Activated CD4-positive, CD25-positive, alpha-beta regulatory T cell treated with anti-CD3 and anti-CD28 coated beads, Interleukin-2, amount 50 U/mL, for 24 hours (primary cell): Measurements from ENCODE around the gene GNB3.

Source experiments
- ATAC-seq, 2 donors: fragments of 150-1000 bp; cut with Tn5 transposase; one replicate each; pipeline ENCODE4 v1.10.0; 2021; ENCODE audit warnings: mild to moderate bottlenecking in 1 of 2, moderate library complexity in 1 of 2

The GNB3 gene

DNA sequence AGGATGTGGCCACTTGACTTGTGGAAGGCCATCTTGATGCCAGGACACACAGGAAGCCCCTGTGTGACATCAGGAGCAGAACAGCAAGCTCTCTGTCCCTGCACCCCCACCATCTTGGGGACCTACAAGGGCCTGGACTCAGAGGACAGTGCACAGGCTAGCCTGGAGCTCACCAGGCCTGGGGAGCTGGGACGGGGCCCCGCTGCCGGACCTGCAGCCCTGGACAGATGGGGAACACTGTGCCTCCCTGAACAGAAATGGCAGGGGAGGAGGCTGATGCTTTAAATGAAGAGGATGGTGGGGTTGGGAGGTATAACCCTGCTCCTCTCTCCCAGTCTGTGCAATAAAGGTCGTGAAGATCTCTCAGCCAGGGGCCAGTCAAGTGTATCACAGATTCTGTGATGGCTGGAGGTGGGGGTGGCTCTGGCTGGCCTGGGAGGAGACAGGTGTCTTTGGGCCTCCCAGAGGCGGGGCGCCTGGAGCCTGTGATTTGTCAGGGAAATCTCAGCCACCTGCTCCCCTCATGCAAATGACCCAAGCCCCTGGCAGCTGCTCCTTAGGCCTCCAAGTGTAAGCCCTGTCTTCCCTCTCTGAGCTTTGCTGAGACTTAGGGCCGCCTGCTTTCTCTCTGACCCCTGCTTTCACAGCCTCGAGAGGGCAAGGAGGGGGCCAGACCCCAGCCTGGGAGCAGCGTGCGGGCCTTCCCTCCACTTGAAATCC, 1.1 kb upstream of the GNB3 start:
- no peak for ATAC-seq

DNA sequence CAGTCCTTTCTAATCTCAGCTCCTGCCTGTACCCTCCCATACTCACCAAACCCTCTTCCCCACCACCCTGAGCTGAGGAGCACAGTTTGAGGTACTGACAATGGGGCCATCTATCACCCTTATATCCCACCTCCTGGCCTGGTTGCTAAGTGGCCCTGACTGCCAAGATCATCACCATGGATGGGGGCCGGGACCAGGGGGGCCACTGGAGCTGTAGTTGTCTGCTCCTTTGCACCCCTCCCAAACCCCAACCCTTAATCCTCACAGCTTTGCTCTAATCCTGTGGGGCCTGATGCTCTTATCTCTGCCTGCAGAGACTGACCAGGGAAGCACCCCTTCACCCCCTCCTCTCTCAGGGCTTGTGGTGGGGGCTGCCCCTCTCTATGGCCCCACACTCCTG, 395 bp upstream of the GNB3 start:
- no peak for ATAC-seq

DNA sequence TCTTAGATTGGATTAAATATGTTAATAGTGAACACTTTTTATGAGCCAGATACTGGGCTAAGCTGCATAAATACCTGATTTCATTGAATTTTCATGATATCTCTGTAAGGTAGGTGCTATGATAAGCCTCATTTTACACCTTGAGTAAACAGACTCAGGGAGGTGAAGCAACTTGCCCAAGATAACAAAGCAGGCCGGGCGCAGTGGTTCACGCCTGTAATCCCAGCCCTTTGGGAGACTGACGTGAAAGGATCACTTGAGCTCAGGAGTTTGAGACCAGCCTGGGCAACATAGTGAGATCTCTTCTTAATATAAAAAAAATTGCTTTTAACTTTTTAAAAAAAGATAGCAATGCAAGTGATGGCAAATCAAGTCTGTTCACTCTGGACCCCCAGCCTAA, 1.4 kb downstream of the GNB3 start:
- ATAC-seq, result no peak

DNA sequence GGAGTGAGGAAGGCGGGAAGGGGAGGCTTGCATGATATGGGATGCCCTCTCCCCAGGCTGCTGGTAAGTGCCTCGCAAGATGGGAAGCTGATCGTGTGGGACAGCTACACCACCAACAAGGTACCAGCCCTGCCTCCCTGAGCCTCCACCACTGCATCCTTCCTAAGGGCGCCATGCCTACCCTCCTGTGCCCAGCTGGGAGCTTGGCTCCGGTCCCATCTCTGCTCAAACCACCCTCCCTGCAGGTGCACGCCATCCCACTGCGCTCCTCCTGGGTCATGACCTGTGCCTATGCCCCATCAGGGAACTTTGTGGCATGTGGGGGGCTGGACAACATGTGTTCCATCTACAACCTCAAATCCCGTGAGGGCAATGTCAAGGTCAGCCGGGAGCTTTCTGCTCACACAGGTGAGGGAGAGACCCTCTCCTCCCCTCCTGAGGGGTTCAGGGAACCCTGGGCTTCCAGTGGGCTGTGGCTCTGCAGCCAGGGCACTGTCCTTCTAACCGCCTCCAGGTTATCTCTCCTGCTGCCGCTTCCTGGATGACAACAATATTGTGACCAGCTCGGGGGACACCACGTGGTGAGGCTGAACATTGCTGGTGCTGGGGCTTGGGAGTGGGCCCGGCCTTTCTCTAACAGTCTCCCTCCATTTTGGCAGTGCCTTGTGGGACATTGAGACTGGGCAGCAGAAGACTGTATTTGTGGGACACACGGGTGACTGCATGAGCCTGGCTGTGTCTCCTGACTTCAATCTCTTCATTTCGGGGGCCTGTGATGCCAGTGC, 2.6 kb downstream of the GNB3 start:
- no peak for ATAC-seq

DNA sequence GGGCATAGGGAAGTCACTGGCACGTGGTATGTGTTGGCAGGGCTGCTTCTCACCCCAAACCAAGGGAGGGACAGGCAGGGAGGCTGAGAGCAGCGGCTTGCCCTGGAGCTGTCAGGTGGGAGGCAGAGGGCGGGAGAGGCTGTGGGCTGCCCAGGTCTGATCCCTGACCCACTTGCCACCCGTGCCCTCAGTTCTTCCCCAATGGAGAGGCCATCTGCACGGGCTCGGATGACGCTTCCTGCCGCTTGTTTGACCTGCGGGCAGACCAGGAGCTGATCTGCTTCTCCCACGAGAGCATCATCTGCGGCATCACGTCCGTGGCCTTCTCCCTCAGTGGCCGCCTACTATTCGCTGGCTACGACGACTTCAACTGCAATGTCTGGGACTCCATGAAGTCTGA, 4.7 kb downstream of the GNB3 start:
- ATAC-seq, result no peak

DNA sequence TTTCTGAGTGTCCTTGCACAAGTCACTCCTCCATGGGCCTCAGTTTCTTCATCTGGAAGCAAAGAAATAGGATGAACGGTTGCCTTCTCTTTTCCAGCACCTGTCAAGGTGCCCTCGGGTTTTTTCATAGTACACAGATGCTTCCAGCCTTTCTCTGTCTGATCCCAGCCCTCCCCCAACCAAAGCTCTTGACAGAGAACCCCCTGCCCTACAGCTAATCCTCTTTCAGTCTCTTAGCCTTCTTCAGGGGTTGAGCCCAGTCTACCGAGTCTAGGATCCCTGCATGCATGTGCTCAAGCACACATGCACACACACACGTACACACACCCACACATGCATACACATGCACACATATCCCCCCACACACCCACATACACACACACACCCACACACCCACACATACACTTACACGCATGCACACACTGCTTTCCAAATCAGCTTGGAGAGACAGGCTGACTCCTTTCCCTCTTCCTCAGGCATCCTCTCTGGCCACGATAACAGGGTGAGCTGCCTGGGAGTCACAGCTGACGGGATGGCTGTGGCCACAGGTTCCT, 5.7 kb downstream of the GNB3 start:
- no peak for ATAC-seq

DNA sequence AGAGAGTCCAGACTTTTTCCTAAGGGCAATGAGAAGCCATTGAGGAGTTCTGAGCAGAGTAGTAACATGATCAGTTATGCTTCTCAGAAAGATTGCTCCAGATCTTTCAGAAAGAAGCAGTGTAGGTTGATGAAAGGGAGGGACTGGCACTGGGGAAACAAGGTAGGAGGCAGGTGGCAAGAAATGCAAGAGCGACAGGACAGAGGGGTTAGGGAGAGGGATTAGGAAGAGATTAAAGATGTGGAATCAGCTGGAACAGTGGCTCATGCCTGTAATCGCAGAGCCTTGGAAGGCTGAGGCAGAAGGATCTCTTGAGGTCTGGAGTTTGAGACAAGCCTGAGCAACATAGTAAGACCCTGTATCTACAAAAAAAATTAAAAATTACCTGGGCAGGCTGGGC, 7.0 kb downstream of the GNB3 start:
- ATAC-seq, result no peak

DNA sequence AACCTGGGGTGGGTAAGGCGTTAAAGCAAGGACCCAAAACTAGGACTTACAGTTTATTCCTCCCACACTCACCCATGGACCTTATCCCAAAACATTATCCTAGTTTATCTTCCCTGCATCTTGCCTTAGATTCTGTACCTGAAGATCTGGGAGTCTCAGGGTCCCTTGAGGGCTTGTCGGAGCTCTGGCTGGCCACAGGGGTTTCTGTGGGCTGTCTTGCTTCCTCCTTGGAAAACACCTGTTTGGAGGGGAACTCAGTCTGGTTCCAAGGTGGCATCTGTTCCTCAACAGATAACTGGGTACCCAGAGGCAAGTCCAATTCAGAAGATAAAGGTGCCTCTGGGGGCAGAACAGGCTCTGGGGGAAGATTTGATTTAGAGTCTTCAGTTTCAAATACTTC, 8.7 kb downstream of the GNB3 start:
- no peak for ATAC-seq

DNA sequence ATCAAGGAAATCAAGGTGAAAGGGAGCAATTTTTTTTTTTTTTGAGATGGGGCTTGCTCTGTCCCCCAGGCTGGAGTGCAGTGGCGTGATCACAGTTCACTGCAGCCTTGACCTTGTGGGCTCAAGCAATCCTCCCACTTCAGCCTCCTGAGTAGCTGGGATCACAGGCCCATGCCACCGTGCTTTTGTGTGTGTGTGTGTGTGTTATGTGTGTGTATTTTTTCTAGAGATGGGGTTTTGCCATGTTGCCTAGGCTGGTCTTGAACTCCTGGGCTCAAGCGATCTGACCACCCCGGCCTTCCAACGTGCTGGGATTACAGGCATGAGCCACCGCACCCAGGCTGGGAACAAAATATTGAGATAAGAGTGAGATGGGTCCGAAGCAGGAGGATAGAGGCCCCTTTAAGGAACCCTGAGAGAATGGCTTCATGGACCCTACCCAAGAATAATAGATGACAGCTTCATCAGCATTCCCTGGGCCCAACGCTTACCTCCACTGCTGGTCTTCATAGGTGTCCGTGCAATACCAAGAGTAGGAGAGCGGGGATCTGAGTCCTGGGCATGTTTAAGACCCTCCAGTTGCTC, 9.3 kb downstream of the GNB3 start:
- no peak for ATAC-seq

DNA sequence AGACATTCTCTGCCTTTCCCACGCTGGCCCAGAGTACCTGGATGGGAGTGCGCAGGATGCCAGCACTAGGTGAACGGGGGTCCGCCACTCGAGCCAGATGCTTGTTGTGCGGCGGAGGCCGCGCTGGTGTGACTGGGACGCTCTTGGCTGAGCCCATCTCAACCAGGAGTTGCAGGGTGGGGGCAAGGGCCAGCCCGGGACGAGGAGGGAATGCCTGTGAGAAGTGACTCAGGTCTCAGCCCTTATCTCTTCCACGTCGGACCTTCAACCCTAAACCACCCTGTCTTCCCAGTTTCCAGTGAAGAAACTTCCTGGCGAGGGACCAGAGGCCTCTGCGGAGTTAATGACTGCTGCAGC, 10.0 kb downstream of the GNB3 start:
- ATAC-seq, result no peak

DNA sequence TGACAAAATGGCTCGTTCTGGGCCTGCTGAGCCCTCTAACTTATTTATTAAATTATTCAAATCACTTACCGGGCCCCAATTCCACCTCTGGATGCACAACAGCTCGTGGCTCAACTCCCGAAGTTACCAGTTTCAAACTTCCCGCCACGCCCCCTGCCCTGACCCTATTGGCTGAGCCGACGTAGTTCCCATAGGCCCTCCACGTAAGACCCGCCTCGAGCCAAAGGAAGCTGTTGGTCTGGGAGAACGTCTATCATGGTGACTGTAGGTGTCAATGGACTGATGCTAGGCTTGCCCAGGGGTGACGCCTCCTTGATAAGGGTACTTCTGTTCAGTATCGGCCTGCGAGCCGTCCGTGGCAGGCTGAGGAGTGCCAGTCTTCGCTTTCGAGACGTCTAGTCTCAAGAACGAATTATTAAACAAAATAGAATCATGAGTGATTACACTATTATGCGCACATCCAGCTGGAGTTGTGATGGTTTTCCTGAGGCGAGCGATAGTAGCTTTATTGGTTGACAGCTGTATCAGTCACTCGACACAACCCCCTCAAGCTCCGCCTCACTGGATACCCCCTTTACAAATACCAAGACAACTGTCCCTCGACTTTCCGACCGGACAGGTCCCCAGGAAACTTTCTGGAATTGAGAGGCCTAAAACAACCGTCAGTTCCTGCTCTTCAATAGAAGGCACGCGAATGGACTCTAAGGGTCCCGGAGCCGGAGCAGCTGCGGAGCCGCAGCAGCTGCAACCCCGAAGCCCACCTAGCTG, 10.6 kb downstream of the GNB3 start, which contains the start of gene CDCA3:
Gene CDCA3 (minus strand): TSS at position 134 of the 768 bp plus-strand sequence. CDS start 334 bp downstream, outside the sequence.
- peak; percentile 47 to 52 for ATAC-seq

DNA sequence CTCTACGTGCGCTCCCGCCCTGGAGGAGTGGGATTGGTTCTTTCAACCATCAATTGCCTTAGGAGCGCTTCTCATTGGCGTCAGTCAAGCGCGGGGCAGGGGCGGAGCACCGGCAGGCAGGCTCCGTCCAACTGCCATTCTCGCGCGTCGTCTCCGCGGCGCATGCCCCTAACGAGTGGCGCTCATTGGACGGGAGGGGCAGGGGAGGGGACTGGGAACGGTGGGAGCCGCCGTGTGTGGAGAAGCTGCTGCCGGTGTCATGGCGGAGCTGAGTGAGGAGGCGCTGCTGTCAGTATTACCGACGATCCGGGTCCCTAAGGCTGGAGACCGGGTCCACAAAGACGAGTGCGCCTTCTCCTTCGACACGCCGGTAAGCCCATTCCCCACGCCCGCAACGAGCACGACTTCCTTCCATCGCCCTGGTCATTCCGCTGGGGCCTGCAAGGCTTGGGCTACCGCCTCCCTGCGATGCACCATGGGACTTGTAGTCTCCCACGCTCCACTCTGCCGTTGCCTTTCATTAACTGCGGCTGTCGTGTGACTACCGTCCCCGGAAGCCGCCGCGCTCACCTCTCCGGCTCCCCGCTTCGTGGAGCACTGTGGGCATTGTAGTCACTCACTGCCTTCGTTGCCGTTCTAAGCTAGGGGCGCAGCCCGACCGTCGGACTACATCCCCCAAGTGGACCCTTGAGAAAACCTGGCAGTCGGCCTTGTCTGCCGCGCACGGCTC, 11.4 kb downstream of the GNB3 start, which contains the start of gene USP5:
Gene USP5 (plus strand): TSS at position 230 of the 730 bp plus-strand sequence. CDS start 30 bp downstream, at position 260.
- peak; percentile 80 to 82 for ATAC-seq

DNA sequence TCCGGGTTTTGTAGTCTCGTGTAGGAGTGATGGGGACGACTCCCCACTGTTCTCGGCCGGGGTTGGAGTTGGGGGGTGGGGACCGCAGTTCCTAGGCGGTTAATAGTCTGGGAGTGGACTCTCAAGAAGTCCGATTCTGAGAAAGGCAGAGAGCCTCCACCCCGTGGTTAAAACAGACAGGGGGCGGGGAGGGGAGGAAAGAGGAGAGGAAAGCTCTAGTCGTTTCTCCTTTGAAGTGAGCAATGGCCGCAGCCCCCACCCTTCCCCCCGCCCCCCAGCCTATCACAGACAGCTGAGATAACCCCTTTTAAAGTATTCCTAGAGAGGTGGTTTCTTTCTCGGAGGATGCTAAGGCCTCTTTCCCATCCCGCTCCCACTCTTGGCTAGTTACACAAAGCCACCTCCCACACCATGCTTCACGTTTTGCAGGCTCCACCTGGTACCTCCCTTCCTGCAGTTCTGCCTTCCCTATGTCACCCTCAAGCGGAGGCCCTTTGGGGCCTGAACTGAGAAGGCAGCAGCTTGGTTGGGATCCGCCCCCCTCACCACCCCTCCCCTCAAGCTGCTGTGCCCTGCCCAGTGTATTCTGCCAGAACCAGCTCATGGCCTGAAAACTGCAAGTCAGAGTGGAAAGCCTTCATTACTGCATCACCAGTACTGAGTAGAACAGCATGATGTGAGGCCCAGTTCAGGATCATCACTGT, 12.1 kb downstream of the GNB3 start:
- ATAC-seq, result peak; percentile 19 to 28

DNA sequence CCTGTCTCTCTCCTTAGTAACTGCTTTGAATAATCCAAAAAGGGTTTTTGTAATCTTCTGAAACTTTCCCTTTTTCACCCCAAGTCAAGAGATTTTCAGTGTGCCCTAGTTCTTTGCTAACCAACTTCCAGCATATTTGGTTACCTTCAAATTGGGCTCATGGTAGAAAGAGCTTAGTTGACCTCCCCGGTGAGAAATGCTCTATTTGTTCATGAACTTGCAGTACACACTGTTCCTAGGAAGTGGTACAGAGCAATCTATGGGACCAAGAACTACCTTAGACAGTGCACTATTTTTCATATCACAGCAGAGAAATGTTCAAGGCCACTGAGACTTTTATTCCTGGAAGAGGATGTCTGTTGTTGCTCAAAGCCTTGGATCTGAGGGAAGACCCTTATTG, 12.9 kb downstream of the GNB3 start:
- no peak for ATAC-seq

DNA sequence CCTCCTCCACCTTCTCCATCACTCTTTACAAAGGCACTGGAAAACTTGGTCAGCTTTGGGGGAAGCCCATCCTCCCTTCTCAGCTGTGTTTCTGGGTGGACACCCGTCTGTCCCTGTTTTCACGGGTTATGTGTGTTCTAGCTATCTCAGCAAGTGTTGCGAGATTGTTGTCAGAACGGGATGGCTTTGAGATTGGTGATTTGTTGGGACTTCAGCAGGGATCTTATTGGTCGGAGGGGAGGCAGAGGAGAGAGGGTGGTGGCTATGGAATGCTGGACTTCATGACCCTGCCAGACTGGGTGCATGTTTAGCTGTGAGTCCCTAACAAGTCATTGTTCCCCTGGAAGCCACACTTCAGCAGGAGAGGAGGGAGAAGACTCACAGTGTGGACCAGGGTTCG, 13.3 kb downstream of the GNB3 start:
- ATAC-seq, result no peak

DNA sequence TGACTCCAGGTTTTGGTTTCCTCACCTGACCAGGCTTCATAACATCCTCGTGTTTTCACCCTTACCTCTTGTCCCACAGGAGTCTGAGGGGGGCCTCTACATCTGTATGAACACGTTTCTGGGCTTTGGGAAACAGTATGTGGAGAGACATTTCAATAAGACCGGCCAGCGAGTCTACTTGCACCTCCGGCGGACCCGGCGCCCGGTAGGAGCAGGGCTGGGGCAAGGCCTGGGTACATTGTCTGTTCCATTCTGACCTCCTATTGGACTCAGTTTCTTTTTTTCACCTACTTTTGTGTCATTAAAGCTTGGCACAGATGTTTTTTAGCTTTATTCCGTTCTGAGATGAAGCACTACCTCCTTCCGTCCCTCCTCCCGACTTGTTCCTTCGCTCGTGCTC, 14.6 kb downstream of the GNB3 start:
- no peak for ATAC-seq

DNA sequence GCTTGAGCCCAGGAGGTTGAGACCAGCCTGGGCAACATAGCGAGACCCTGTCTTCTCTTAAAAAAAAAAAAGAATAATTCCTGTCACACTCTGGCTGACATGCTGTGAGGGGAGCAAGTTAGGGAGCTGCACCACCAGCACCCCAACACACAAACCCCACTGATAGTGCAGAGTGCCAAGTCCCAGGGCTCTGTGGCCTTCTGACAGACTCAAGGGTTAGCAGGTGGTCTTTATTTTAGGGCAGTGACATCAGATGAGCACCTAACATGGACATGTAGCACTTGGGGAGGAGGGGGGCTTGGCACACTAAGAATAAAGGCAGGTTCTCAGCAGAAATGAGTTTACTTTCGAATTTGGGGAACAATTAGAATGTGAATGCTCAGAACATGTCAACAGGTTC, 18.1 kb downstream of the GNB3 start:
- ATAC-seq, result no peak

DNA sequence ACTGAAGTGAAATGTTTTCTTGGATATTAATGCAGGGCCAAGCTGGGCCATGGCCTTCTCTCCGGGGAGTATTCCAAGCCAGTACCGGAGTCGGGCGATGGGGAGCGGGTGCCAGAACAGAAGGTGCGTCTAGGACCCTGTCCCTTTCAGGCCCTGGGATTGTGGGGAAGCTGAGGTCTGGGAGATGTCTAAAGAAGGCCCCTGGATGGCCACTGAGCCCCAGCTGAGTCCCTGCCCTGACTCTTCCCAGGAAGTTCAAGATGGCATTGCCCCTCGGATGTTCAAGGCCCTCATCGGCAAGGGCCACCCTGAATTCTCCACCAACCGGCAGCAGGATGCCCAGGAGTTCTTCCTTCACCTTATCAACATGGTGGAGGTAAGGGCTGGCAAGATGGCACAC, 19.4 kb downstream of the GNB3 start:
- no peak for ATAC-seq

DNA sequence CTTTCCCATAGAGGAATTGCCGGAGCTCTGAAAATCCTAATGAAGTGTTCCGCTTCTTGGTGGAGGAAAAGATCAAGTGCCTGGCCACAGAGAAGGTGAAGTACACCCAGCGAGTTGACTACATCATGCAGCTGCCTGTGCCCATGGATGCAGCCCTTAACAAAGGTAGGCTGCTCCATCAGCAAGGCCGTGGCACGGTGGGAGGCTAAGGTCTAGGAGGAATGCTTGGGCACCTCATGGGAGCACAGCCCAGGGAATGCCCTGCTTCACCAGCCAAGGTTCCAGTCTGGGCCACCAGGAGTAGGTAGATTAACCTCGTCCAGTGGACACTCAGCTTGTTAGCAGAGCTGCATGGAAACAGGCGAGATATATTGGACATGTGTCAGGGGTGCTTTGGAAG, 20.2 kb downstream of the GNB3 start:
- ATAC-seq, result no peak

DNA sequence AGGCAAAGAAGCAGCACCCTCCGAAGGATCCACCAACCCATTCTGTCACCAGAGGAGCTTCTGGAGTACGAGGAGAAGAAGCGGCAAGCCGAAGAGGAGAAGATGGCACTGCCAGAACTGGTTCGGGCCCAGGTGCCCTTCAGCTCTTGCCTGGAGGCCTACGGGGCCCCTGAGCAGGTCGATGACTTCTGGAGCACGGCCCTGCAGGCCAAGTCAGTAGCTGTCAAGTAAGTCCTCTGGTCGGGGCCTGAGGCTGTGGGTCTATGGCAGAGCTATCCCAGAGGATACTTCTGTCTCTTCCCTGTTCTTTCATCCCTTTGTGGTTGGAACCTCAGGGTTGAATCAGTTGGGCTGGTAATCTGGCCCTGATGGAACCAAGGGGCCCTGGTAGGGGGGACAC, 20.7 kb downstream of the GNB3 start:
- no peak for ATAC-seq

DNA sequence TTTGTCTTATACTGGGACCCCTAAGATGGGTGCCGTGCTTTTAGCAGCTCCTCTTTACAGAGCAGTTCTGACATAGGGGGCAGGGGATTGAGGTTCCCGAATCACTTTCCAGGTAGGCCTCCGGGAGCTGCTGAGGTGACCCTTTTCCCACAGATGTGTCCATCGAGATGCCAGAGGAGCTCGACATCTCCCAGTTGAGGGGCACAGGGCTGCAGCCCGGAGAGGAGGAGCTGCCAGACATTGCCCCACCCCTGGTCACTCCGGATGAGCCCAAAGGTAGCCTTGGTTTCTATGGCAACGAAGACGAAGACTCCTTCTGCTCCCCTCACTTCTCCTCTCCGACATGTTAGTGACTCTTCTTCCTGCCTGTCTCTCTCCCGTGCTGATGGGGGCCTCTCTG, 22.3 kb downstream of the GNB3 start:
- no peak for ATAC-seq
